Activated T-cell treated with anti-CD3 and anti-CD28 coated beads for 1 hour (primary cell): ENCODE data around the gene AKT3.

Experiments
- DNase-seq: peaks from one replicate; pipeline ENCODE4 v3.0.0-alpha.2; 2020; ENCODE audit warnings: low read depth

AKT3 gene

GRCh38 chr1:243507001-243507671 lies 342.9 kb downstream of the AKT3 start:
- no peak for DNase-seq

DNA sequence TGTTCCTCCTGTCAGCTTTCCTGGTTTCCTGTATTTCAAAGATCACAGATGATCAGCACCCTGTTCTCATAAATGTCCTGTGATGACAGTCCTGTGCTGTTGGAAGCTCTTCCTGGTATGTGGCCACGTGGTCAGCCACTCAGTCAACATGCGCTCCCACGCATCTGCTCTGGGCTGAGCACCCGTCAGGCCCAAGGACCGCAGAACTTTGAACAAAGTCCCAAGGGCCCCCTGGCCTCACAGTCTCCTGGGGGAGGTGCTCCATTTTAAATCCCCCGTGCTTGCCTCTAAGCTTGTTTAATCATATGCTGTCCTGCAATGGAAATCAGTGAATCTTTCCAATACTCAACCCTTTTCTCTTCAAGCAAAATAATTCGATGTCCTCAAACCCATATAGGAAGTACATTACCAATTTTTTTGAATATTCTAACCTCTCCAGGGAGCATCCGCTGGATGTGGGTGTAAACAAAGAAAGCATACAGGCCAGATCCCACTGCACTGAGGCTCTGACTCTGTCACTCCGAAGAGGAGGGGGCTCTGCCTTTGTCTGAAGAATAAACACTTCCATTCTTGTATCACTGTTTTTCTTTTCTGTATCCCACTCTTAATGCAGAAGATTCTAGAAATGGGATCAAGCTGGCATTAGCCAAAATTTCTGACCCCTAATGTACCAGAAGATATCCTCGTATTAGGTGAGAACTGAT lies 343.9 kb downstream of the AKT3 start:
- DNase-seq: no peak

DNA sequence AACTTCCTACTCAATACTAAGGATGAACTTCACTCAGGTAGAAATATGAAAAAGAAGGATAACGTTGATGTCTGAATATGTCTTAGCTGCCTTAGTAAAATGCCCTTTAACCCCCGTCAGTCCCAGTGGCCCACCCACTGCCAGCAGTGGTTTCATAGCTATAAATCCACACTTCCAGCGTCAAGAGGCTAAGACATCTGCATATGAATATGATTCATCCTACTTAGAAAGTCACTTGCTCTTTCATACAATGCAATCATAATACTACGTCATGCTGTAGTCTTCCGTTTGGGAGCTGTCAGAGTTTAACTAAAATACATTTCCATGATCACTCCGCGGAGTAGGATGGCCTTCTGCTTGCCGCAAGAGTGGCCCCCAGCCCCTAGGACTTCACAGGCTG lies 346.9 kb downstream of the AKT3 start:
- no peak for DNase-seq

DNA sequence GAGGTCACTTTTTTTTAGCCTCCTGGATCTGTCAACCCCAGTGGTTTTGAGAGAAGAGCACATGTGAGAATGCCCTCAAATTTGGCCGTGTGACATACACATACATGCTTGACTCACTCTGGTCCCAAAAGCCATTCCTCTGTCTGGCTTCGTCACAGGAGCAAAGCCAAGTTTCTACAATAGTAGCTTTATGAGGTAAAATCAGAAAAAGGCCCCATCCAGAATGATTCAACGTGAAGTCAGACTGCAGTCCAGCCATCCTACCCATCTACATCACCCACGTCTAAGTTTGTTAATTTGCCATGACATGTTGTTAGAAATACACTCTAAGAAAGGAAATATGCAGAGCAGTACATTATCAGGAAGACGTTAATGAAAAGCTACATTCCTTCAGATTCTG lies 349.0 kb downstream of the AKT3 start:
- DNase-seq: no peak

DNA sequence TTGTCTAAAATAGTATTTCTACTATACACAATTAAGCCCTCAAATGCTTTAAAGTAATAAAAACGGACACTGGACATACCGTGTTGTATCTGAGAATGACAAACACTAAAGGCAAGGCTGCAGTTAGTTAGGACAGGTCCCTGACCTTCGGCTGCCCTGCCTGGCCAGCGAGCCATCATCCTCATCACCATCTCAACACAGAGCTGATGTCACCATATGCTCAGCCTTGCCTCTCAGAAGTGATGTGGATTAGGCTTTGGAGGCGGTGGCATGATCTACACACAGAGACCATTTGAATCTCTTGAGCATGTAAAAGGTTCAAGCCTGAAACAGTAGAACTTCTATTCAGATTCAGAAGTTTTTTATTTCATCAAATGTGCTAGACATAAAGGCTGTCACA lies 349.5 kb downstream of the AKT3 start:
- no peak for DNase-seq

- no peak for DNase-seq
Observed at GRCh38 chr1:243499711-243500110, 350.3 kb downstream of the AKT3 start.

GRCh38 chr1:243499248-243499647 lies 350.8 kb downstream of the AKT3 start:
- DNase-seq: no peak

DNA sequence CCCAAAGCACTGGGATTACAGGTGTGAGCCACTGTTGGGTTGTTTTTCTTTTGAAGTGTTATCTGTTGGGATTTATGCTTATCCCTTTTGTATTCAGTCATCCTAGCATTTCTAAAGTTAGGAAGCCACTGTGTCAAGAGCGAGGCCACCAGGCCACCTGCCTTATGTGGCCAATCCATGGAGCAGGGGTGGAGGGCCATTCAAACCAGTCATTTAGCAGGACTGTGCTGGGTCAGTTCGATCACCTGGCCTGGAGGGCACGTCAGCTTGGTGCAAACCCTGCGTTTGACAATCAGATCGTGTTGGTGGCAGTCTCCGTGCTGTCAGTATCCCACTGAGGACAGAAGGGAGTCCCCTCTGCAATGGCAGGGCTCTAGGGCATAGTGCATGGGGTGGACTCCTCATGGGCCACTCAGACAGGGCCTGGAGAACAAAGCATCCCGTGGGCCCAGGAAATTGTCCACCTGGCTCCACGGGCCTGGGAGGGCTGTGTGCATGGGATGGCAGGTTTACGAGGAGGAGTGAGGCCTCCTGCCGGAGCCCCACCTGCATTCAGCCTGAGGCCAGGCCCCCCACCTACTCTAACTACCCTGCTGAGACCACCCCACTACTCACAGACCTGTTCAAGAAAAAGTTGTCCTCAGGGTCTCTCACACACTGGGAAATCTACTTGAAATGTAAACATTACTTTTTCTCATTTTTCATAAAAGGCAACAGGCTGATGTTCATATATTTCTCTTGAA lies 351.9 kb downstream of the AKT3 start:
- DNase-seq: no peak

DNA sequence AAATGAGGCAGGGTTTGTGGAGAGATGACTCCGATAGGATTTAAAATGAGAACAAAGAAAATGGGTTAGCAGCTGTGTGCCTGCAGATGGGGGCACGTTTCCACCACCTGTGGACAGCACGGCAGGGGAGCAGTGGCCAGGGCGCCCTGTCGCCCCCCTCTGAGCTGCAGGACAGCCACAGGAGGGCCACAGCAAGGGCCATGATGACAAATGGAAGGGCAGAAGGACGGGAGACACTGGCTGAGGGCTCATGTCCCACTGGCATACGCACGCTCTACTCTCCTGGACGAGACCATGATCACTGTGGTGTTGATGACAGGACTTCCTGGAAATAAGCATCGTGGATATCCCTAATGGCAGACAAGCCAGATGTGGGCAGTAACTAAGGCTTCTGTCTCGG lies 353.2 kb downstream of the AKT3 start:
- DNase-seq: no peak

- DNase-seq: no peak
Observed at GRCh38 chr1:243496187-243496646, 353.8 kb downstream of the AKT3 start.

DNA sequence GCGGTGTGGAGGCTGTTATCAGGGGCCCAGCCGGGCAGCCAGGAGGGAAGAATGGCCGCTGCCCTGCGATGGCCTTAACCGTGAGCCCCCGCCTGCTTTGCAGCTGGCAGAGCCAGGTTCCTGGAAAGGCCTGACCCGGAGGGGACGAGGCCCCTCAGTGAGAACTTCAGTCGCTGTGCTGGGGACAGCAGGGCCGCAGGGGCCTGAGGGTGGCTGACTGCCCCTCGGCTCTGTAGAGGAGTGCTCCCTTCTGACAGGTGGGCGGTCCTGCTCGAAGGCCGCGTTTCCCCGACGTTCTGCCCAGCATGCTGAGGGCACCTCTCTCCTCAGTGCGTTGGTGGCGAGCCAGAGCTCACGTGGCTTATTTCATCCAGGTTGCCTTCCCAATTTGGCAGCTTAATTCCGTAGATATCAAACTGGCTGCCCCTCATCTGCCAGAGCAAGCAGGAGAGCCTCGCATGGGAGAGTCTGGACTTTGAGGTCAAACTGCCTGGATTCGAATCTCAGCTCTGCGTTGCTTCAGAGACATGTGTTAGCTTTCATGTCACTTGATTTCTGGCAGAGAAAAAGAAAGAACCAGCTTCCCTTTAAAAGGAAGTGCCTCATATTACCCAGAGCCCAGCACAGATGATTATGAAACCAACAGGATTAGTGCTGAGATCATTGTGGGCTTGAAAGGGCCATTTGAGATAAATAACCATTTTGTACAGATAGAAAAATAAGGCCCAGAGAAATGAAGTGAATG lies 354.4 kb downstream of the AKT3 start:
- no peak for DNase-seq

- DNase-seq: no peak
Observed at GRCh38 chr1:243494741-243495431, 355.2 kb downstream of the AKT3 start.

DNA sequence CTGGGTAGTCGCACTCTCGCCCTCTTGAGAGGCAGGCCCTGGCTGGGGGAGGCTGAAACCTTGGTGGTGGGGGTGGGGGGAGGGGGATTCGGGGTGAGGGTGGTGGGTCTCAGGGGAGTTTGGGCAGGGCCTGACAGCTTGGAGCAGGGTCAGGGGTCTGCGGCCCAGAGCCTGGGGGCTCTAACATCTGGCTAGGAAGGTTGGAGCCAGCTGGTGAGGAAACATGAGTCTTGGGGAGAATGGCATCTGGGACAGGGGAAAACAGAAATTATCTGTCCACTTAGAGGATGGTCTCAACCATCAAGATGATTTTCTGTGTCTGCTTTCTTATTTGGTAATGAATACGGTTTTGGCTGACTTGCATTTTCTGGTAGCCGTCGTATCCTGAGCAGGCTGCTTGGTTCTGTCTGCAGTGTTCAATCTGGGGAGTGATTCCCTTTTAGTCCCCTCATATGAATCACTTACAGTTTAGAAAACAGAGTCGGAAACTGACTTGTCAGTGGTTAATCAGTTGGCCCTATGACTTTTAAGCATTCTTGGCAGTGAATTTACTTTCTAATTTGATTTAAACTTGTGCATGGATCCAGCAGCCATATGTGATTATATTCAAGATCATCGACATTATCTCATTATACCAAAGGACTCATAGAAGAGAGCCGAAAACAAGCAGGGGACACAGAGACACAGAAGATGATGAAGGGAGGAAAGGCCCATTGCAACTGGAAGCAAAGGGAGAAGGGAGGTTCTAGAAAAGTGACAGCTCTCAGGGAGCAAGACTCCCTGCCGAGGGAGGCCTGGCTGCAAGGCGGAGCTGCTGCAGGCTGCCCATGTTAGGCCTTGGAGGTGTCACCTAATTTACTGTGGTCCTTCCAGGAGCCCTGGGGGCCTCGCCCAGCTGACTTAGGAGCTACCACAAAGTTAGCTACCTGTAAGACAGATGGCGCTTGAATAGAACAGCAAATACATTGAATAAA lies 356.6 kb downstream of the AKT3 start:
- no peak for DNase-seq

DNA sequence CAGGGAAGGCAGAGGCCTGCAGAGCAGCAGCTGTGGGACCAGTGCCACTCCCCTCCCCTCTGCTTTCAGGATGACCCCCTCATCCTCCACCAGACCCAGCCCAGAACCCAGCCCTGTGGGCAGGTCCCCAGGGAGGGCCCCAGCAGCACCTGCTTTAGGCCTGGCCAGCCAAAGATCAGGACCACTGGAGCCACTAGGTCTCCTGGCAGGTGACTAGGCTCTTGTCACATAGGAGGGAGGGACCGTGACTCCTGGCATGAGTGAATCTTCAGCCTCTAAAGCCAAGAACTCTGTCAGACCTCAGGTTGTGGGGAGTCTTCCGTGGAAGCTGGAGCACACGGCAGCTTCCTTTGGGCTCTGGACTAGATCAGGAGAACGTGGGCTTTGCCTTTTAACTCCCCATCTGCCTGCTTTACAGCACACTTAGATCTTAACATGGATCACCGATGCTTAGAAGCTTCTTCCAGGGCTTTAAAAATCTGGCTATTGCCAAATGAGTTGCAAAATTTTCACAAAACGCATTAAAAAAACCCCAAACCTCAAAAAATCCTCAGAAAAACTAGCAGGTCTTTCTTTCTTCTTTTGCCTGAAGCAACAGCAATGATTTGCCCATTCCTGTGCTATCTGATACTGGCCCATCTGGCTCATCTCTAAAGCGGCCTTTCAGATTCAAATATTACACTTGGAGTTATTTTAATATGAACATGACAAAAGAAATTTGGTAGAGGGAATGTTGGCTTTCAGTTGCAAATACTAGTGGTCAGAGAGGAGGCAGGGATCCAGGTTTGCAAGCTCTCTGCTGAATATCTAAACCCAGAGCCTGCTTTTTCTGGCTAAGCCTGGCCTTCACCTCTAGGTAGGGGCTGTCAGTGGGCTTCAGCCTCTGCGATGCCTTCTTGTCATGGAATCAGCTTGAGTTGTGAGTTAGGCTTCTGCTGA lies 359.0 kb downstream of the AKT3 start:
- no peak for DNase-seq

DNA sequence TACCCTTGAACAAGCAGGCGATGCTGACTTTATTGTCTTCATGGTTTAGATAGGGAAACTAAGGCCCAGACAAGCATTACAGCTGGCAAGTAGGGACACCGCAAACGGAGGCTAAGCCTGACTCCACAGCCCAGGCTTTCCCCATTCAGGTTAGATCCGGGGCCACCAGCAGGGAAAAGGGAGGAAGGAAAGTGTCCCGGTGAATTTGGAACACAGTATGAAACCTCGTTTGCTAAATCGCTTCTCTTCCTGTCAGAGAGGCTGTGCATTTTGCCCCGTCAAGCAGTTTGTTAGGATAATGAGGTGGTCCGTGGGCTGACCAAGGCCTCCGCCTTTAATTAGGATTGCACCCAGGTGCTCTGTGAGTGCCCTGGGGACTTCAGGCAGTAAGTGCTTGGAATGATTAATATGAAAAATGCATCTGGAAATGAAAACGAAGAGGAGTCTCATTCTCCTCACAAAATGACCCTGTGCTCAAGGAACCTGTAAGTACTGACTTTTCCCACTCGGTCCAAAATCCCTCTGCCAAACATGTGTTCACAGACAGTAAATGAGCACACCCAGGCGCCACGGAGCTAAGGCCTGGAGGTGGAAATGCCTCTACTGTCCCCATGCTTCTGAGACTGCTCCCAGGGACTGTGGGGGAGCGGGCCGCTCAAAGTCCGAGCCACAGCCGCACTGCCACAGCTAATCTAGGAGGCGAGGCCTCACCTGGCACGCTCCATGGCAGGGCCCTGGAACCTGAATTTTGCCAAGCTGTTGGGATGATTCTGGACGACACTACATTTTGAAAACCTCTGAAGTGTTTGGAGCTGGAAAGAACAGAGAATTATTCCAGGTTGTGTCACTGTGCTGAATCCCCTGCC lies 360.1 kb downstream of the AKT3 start:
- no peak for DNase-seq

DNA sequence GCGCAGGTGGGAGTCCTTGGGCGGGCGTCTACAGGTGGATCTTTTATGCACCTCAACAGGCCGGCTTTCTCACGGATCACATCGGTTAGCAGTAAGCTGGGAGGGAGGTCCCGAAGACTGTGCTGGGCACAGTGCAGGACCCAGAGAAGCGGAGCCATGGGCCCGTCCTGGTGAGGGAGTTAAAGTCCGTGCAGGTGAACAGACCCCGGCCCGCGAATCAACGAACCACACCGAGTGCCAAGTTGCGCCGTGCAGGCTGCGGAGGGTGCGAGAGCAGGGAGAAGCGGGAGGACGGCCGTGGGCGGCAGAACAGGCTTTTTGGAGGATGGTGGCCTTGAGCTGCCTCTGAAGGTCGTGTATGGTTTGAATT lies 360.9 kb downstream of the AKT3 start:
- no peak for DNase-seq

- no peak for DNase-seq
Observed at GRCh38 chr1:243488459-243489157, 361.4 kb downstream of the AKT3 start.
